Fibroblast of peridontal ligament (primary cell): ENCODE data around the gene CYP4F22.
"Not testable (repeated sequence)": the region's sequence is repeated elsewhere in the genome, so short reads cannot be mapped to it uniquely, and the experiment has no call there.

Source experiments
- DNase-seq: peaks from one replicate; pipeline ENCODE4 v3.0.0-alpha.2; 2010; ENCODE audit errors: extremely low read depth

CYP4F22 gene

GRCh38 chr19:15488489-15489226 lies 19.7 kb upstream of the CYP4F22 start:
- DNase-seq, result no peak

DNA sequence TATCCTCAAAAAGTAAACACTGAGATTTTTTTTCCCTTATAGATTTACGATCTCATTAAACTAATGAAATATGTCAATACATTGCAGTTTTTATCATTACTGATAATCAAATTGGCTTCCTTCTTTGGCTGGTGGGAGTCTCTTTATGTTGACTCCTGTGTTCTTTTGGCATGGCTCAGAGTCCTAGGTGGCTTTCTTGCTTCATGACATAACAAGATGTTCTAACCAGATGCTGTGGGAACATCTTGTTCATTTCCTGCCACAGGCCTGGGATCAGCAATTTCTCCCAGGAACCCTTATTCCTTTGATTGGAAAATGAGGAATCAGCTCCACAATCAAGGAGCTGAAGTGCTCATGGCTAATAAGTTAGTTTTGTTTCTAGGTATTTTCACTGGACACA lies 13.2 kb upstream of the CYP4F22 start:
- no peak for DNase-seq

GRCh38 chr19:15498156-15498858 lies 10.0 kb upstream of the CYP4F22 start:
- DNase-seq, result no peak

- DNase-seq, result no peak
Measured at GRCh38 chr19:15498910-15499309, 9.4 kb upstream of the CYP4F22 start.

GRCh38 chr19:15501596-15501995 lies 6.7 kb upstream of the CYP4F22 start:
- no peak for DNase-seq

DNA sequence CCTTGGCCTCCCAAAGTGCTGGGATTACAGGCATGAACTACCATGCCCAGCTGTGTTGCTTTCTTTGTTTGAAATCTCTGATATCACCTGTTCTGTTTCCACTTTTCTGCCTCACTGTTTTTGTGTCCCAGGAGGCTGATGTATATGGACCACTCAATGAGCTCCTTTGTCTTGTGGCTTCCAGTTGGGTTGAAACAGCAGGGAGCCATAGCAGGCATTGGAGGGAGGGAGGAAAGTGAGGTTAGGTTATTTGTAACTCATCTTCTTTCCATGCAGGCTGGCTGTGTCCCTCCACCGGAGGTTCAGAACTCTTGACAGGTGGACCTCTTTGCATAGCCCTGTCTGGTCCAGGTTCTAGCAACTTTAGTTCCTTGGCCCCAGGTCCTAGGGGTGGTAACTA lies 6.1 kb upstream of the CYP4F22 start:
- no peak for DNase-seq

GRCh38 chr19:15506074-15506571 lies 2.2 kb upstream of the CYP4F22 start:
- DNase-seq, result no peak

DNA sequence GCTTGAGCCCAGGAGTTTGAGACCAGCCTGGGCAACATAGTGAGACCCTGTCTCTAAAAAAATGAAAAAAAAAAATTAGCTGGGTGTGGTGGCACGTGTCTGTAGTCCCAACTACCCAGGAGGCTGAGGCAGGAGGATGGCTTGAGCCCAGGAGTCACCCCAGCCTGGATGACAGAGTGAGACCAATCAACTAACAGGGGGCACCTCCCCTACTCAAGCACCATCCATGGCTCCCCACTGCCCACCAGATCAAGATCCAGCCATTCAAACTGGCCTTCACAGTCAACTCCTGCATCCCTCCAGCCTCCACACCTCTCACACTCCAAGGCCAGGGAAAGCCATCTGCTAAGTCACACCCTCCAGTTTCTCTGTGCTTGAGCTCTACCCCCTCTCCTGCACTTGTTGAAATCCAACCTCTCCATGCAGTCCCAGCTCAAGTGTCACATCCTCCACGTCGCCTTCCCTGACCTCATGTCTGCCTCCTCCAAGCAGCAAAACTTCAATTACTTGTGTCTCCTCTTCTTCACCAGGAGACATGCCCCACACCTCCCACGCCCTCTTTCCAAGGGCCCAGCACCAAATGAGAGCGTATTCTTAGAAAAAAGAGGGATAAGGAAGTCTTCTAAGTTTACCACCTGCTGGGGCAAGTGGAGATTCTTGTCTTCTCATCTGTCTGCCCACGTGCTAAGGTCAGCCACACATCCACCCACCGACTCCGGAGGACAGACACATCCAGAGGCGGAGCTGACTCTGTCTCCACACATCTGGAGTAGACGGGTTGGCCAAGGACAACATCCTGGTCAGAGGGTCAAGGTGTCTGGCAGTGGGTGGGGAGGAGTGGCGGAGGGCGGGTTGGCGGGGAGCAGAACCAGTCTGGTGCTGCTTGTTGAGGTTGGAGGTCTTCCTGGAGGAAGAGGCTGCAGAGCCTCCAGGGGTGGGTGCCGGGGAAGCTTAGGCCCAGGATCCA lies 974 bp upstream of the CYP4F22 start:
- DNase-seq, result no peak

DNA sequence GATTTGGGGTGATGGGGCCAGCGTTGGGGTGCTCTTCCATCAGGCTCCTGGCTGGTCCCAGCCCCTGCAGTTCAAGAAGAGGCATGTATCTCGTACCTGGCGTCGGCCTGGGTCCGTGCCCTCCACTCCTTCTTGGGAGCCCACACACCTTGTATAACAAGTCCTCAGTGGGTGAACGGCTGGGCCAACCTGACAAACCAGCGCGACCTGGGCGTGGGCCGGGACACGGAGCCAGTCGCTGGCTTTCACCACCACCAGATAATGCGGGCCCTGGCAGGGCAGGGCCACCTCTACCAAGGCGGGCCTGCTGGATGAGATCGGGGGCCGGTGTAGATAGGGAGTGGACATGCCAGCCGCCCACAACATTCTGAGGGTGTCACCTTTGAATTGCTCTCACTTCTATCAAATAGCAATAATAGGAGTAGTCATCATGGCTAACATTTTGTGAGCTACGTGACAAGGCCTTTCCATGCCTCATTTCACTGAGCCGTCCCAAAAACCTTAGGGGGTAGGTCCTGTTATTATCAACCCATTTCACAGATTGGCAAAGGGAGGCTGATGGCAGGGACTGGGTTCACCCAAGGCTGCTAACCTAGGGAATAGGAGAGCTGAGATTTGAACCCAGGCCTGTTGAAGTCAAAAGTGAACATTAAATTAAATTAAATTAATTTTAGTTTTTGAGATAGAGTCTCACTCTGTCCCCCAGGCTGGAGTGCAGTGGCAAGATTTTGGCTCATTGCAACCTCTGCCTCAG lies 3.5 kb downstream of the CYP4F22 start:
- no peak for DNase-seq

DNA sequence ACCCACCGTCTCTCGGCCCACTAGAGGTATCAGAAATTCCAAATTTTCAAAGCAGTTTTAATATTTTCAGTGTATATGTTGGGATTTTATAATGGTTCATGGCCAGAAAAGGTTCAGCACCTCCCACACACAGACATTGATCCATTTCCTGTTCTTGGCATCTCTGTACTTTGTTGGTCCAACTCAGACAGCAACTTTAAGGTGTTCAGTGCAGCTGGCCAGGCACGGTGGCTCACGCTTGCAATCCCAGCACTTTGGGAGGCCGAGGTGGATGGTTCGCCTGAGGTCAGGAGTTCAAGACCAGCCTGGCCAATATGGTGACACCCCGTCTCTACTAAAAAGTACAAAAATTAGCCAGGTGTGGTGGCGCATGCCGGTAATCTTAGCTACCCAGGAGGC lies 6.9 kb downstream of the CYP4F22 start:
- not testable (repeated sequence) for DNase-seq

DNA sequence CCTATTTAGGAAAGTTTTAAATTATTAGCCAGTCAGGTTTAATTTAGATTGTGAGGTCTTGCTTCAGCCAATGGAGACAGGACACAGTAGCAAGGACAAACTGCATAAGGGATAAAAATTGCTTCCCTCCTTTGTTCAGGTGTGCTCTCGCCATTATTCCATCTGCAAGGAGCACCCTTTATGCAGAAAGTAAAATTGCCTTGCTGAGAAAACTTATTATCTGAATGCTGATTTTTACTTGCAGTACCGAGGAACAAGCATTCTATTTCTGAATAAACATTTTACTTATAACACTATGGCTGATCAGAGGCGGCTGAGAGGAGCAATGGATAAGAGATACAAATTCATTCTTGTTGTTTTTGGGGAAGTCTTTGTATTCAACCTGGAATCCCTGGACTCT lies 8.0 kb downstream of the CYP4F22 start:
- no peak for DNase-seq

DNA sequence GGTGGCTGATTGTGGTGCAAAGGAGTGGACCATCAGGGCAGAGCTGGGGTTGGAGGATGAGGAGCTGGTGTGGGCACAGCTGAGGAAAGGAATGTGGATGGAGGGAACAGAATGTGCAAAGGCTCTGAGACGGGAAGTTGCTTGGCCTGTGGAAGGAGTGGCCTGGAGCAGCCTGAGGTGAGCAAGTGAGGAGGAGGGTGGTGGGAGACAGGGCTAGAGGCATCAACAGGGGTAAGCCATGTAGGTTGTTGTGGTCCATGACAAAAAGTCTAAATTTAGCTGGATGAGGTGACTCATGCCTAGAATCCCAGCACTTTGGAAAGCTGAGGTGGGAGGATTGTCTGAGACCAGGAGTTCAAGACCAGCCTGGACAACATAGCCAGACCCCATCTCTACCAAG lies 9.5 kb downstream of the CYP4F22 start:
- DNase-seq, result no peak

GRCh38 chr19:15519433-15519976 lies 11.2 kb downstream of the CYP4F22 start:
- no peak for DNase-seq

DNA sequence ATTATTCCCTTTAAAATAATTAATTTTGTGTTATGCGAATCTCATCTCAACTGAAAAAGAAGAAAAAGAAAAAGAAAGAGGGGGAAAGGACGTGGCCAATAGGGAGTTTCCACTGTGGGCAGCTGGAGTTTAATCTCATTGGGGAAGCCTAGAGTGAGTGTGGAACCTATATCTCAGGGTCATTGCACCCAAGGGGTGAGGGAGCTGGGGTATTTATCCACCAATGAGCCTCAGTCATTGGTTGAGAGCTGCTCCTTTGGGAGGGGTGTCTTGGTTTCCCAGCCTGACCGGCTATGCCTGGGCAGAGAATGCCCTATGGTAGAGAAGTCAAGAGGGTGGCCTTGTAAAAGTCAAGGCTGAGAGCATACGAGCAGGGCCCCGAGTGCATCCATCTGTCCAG lies 16.5 kb downstream of the CYP4F22 start:
- no peak for DNase-seq

DNA sequence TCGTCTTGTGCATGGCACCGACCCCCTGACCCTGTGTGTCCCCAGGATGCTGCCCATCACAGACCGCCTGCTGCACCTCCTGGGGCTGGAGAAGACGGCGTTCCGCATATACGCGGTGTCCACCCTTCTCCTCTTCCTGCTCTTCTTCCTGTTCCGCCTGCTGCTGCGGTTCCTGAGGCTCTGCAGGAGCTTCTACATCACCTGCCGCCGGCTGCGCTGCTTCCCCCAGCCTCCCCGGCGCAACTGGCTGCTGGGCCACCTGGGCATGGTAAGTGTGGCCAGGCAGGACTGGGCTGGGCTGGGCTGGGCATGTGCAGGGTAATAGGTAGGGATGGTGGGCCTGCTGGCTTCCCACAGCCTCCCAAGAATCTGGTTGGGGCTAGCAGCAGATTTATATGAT lies 17.0 kb downstream of the CYP4F22 start:
- no peak for DNase-seq

DNA sequence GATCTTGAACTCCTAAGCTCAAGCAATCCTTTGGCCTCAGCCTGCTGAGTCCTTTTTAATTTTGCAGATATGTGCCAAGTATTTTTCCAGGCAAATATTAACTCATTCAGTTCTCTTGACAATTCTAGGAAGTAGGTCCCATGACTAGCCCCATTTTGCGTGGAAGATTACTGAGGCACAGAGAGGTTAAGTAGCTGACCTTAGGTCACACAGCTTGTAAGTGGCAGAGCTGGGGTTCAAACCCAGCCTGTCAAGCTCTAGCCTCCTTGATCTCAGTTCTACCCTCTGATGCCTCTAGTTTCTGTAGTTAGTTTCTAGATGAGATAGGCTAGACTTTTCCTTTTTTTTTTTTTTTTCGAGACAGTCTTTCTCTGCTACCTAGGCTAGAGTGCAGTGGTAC lies 18.1 kb downstream of the CYP4F22 start:
- DNase-seq, result no peak

DNA sequence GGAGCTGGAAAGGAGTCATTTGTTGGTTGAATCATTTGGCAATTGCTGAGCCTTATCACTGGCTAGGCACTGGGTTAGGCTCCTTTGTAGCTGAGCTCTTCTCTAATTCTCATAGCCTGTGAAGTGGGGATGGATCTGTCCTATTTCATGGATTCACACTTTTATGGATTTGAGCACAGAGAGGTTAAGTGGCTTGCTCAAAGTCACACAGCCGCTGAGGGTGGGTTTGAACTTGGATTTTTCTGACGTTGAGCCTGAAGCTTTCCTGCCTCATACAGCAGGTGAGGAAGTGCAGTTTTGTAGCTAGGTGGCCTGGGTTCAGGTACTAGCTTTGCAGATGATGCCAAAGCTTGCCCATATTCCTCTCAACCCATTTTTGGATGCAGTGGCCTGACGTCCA lies 19.4 kb downstream of the CYP4F22 start:
- no peak for DNase-seq

GRCh38 chr19:15529774-15530372 lies 21.5 kb downstream of the CYP4F22 start:
- DNase-seq, result no peak

- no peak for DNase-seq
Measured at GRCh38 chr19:15532779-15533521, 24.6 kb downstream of the CYP4F22 start.

DNA sequence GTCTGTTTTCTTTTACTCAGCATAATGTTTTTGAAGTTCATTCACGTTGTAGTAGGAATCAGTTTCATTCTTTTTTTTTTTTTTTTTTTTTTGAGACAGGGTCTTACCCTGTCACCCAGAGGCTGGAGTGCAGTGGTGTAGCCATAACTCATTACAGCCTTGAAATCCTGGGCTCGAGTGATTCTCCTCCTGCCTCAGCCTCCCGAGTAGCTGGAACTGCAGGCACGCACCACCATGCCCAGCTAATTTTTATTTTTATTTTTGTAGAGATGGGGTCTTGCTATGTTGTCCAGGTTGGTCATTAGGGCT lies 25.2 kb downstream of the CYP4F22 start:
- not testable (repeated sequence) for DNase-seq
